Muscle layer of colon (tissue), 2 donors: ENCODE results near the gene TUBA4B.
"Not testable (repeated sequence)": the region's sequence is repeated elsewhere in the genome, so short reads cannot be mapped to it uniquely, and the experiment has no call there.

Experiments used
- H3K27ac ChIP-seq: one replicate; pipeline ENCODE4 v1.7.0; 2013; ENCODE audit warnings: low read depth, mild to moderate bottlenecking, low read length, moderate library complexity
- H3K27me3 ChIP-seq, 2 donors: one replicate each; pipeline ENCODE4 v1.7.0; 2013; ENCODE audit warnings: low read length in 2 of 2, mild to moderate bottlenecking in 2 of 2; ENCODE audit not compliant: insufficient read depth in 2 of 2, control insufficient read depth in 1 of 2
- H3K36me3 ChIP-seq: one replicate; pipeline ENCODE4 v1.7.0; 2013; ENCODE audit warnings: mild to moderate bottlenecking, low read length; ENCODE audit not compliant: insufficient read depth
- H3K4me1 ChIP-seq: one replicate; pipeline ENCODE4 v1.7.0; 2013; ENCODE audit warnings: mild to moderate bottlenecking, low read length; ENCODE audit not compliant: insufficient read depth
- H3K4me3 ChIP-seq, 2 donors: one replicate each; pipeline ENCODE4 v1.7.0; 2013; ENCODE audit warnings: low read length in 2 of 2, low read depth in 1 of 2, mild to moderate bottlenecking in 1 of 2, moderate library complexity in 1 of 2
- H3K9ac ChIP-seq: one replicate; pipeline ENCODE4 v1.7.0; 2013; ENCODE audit warnings: low read length
- H3K9me3 ChIP-seq: one replicate; pipeline ENCODE4 v1.7.0; 2013; ENCODE audit warnings: mild to moderate bottlenecking, low read length
- donor health status: abdominal sarcoma.
- donor health status: Adenocarcinoma of cecum.

Gene TUBA4B

DNA sequence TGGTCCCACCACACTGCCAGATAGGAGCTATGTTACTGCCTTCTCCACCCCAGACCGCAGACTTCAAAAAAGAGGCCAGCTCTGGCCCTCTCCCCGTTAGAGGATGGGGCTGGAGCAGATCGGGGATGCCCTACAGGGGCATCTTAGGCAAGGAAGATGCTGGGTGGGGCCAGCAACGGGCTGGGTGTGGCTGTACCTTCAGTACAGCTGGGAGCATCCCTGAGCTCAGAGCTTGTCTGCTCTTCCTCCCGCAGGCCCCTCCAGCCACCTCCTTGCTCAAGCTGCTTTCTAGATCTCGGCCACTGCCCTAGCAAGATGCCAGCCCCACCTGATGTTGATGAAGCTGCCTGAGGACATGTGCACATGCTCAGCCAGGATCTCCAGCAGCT, 46.3 kb downstream of the TUBA4B start:
- Histone ChIP-seq H3K27me3 (peaks cover 0 to 15% of the 10 kb centered on the region in 2 donors), H3K4me1 (peaks cover 9% of the 10 kb centered on the region), H3K27ac (no peak overlapping the region), H3K4me3 (no peak overlapping the region), H3K9me3 (no peaks in the 10 kb centered on the region), H3K9ac (no peak overlapping the region), H3K36me3 (no peaks in the 10 kb centered on the region)

DNA sequence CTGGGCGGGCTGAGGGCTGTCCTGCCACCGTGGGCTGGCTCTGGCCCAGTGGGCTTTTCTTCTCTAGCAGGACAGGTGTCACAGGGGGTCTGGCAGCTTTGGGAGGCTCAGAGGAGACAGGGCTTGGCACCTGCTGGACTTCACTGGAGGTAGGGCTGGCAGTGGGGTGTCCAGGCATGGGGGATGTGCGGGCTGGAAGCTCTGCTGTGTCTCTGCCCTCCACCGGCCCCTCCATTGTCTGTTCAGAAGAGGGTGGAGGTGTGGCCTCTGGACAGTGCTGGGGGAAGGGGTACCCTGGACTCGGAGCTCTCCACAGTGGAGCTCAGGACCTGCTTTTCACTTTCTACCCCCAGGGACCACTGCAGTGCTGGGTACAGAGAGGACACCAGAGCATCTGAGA, 47.0 kb downstream of the TUBA4B start:
- Histone ChIP-seq H3K36me3 (no peaks in the 10 kb centered on the region), H3K9me3 (no peaks in the 10 kb centered on the region), H3K27ac (no peak overlapping the region), H3K4me1 (peaks cover 8% of the 10 kb centered on the region), H3K4me3 (no peak overlapping the region), H3K9ac (no peak overlapping the region), H3K27me3 (peaks cover 0 to 15% of the 10 kb centered on the region in 2 donors)

DNA sequence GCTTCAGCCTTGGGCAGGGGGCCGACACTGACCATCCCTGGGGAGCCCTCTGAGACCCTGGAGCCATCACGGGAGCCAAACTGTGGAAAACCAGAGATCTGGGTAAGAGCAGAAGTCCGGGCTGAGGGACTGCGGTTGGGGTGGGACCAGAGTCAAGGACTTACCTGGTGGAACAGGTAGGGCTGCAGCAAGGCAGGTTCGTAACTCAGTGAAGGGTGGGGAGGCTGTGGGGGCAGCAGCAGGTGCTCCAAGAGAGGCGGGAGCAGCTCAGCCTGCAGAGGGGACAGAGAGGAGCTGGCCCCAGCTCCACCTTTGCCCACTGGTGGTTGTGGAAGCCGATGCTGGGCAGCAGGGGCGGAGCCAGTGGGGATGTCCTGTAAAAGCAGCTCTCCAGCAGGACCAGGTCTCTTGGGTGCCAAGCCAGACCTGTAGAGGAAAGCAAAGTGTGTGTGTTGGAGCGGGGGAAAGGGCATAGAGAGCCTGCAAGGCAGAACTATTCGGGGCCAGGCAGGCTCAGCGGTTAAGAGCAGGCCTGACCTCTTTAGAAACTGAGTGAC, 49.4 kb downstream of the TUBA4B start:
- Histone ChIP-seq H3K27ac (no peak overlapping the region), H3K4me3 (no peak overlapping the region), H3K27me3 (peaks cover 5 to 20% of the 10 kb centered on the region in 2 donors), H3K9me3 (no peaks in the 10 kb centered on the region), H3K4me1 (peaks cover 4% of the 10 kb centered on the region), H3K9ac (no peak overlapping the region), H3K36me3 (no peaks in the 10 kb centered on the region)

- Histone ChIP-seq H3K36me3 (no peaks in the 10 kb centered on the region), H3K4me3 (no peak overlapping the region), H3K9ac (no peak overlapping the region), H3K27me3 (peaks cover 5 to 37% of the 10 kb centered on the region in 2 donors), H3K9me3 (no peaks in the 10 kb centered on the region), H3K27ac (no peak overlapping the region), H3K4me1 (no peaks in the 10 kb centered on the region)
Measured at GRCh38 chr2:219304223-219304622, 51.2 kb downstream of the TUBA4B start.

- H3K27me3 ChIP-seq = peaks cover 11 to 43% of the 10 kb centered on the region in 2 donors
- no peak overlapping the region for H3K27ac ChIP-seq
- no peaks in the 10 kb centered on the region for H3K4me1 ChIP-seq
- H3K36me3 ChIP-seq = no peaks in the 10 kb centered on the region
- H3K9me3 ChIP-seq = no peaks in the 10 kb centered on the region
- H3K4me3 ChIP-seq = no peak overlapping the region
- no peak overlapping the region for H3K9ac ChIP-seq
Measured at GRCh38 chr2:219306047-219306446, 53.0 kb downstream of the TUBA4B start.

GRCh38 chr2:219308142-219309101, 55.4 kb downstream of the TUBA4B start:
- peaks cover 11 to 45% of the 10 kb centered on the region in 2 donors for H3K27me3 ChIP-seq

DNA sequence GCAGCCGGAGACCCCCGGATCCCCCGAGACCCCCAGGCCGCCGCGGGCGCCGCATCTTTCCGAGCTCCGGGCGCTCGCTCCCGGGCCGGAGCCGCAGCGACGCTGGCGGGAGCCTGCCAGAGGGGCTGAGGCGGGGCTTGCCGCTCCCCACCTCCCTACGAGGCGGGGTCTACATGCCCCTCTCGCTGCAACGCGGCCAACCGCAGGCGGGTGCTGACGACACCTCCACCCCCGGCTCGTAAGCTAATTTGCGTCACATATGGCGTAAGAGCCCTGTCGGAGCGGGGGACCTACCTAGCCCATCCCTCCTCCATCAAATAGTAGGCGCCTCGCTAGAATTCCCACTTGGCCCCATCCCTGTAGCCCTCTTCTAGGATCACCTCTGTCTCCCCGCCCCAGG, 56.2 kb downstream of the TUBA4B start, which contains the start of gene PTPRN:
TSS of gene PTPRN (minus strand) at position 124 of the 400 bp plus-strand sequence. CDS start at position 55, 69 bp downstream.
- no peaks in the 10 kb centered on the region for H3K9me3 ChIP-seq
- no peak within 1 kb of the TSS for H3K27ac ChIP-seq
- no peaks in the 10 kb centered on the region for H3K4me1 ChIP-seq
- H3K9ac ChIP-seq = no peak within 1 kb of the TSS
- H3K36me3 ChIP-seq = no peaks in the 10 kb centered on the region
- no peak within 1 kb of the TSS for H3K4me3 ChIP-seq
- peaks cover 11 to 45% of the 10 kb centered on the region in 2 donors for H3K27me3 ChIP-seq

More at GRCh38 chr2:219308142-219309101, 55.4 kb downstream of the TUBA4B start:
- H3K36me3 ChIP-seq = no peaks in the 10 kb centered on the region
- H3K9me3 ChIP-seq = no peaks in the 10 kb centered on the region
- no peaks in the 10 kb centered on the region for H3K4me1 ChIP-seq
- H3K9ac ChIP-seq = no peak overlapping the region
- H3K4me3 ChIP-seq = no peak overlapping the region
- no peak overlapping the region for H3K27ac ChIP-seq

GRCh38 chr2:219312683-219313263, 59.7 kb downstream of the TUBA4B start:
- H3K4me1 ChIP-seq, H3K4me3 ChIP-seq, H3K9ac ChIP-seq, H3K36me3 ChIP-seq, H3K27ac ChIP-seq, H3K9me3 ChIP-seq: not testable (repeated sequence)
- H3K27me3 ChIP-seq = peaks cover 5 to 37% of the 10 kb centered on the region in 2 donors

DNA sequence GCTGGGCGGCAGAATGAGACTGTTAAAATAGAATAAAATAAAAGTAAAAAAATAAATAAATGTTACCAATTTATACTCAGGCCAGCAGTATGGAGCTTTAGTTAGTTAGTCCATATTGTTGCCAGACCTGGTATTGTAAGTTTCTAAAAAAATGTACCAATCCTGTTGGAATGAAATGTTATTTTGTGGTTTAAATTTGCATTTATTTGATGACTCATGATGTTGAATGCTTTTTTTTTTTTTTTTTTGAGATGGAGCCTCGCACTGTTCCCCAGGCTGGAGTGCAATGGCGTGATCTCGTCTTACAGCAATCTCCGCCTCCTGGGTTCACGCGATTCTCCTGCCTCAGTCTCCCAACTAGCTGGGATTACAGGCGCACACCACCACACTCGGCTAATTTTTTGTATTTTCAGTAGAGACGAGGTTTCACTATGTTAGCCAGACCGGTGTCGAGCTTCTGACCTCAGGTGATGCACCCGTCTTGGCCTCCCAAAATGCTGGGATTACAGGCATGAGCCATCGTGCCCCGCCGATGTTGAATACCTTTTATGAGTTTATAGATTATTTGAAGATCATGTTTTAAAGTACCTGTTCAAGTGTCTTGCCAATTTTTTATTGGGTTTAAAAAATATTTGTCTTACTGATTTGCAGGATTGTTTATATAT, 61.9 kb downstream of the TUBA4B start:
- H3K36me3 ChIP-seq = no peaks in the 10 kb centered on the region
- no peak overlapping the region for H3K27ac ChIP-seq
- no peak overlapping the region for H3K9ac ChIP-seq
- H3K4me3 ChIP-seq = no peak overlapping the region
- no peaks in the 10 kb centered on the region for H3K9me3 ChIP-seq
- peaks cover 2 to 16% of the 10 kb centered on the region in 2 donors for H3K27me3 ChIP-seq
- H3K4me1 ChIP-seq = no peaks in the 10 kb centered on the region
